GM10248 (cell line): Measurements from ENCODE around the gene SLC16A3.

Experiments used
- CTCF ChIA-PET: fragments of 300-600 bp; sonication (Branson Sonifier 250); formaldehyde crosslinking; extraction: SDS; loops from one replicate; lab custom pipeline; 2021; ENCODE audit warnings: antibody characterized with exemption; lab: Yijun Ruan, JAX
- POLR2A ChIA-PET: fragments of 350-650 bp; sonication (Branson Sonifier 250); formaldehyde crosslinking; extraction: SDS; loops from one replicate; lab custom pipeline; 2020; ENCODE audit warnings: antibody characterized with exemption; lab: Yijun Ruan, JAX
- DNase-seq: peaks from one replicate; pipeline ENCODE4 v3.0.0; 2012; ENCODE audit errors: extremely low spot score
- TF ChIP-seq, protein P1 (sequence below): IDR thresholded peaks from 2 replicates; pipeline ENCODE4 v1.5.1; 2012; ENCODE audit warnings: mild to moderate bottlenecking, low read depth; ENCODE audit errors: extremely low read depth, missing control alignments, control extremely low read depth

The SLC16A3 gene

DNA sequence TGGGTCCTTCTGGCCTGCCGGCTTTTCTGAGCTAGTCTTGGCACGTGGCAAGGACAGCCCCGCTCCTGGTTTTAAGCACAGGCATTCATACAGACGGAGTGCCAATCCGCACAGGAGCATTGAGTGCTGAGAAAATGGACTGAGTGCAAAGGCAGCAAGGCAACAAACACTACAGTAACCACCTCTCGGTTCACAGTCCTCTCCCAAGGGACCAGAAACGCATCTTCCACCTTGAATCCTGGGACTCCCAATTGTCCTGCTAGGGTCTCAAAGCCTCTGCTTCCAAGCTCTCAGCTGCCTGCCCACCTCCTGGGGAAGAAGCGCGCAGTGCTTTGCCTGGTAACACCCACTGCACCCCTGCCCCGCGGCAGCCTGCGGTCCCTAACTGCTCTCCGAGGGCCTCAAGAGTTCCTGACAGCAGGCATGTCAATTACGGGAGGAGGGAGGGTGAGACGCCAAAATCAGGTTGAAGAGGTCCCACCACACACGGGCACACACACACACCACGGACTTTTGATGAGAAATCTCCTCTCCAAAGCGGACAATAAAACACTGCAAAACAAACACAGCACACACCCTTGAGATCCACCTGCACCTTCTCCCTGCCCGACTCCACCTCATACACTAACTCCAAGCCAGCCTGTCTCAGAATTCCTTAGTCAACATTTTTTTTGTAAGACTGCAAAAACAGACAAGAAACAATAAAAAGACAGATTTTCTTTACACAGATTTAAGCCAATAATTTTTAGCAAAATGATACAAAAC is 15.0 kb downstream of the SLC16A3 start:
- TF ChIP-seq, protein P1, sequence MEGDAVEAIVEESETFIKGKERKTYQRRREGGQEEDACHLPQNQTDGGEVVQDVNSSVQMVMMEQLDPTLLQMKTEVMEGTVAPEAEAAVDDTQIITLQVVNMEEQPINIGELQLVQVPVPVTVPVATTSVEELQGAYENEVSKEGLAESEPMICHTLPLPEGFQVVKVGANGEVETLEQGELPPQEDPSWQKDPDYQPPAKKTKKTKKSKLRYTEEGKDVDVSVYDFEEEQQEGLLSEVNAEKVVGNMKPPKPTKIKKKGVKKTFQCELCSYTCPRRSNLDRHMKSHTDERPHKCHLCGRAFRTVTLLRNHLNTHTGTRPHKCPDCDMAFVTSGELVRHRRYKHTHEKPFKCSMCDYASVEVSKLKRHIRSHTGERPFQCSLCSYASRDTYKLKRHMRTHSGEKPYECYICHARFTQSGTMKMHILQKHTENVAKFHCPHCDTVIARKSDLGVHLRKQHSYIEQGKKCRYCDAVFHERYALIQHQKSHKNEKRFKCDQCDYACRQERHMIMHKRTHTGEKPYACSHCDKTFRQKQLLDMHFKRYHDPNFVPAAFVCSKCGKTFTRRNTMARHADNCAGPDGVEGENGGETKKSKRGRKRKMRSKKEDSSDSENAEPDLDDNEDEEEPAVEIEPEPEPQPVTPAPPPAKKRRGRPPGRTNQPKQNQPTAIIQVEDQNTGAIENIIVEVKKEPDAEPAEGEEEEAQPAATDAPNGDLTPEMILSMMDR, result no peak
- POLR2A ChIA-PET, result no interaction called here
- no peak for DNase-seq
- CTCF ChIA-PET, result interaction anchor here (1.0 to 1.2 kb wide), 2 partner anchors 18 to 77 kb away, joined by 3 to 4 read pairs; no protein-coding TSS in a partner anchor

DNA sequence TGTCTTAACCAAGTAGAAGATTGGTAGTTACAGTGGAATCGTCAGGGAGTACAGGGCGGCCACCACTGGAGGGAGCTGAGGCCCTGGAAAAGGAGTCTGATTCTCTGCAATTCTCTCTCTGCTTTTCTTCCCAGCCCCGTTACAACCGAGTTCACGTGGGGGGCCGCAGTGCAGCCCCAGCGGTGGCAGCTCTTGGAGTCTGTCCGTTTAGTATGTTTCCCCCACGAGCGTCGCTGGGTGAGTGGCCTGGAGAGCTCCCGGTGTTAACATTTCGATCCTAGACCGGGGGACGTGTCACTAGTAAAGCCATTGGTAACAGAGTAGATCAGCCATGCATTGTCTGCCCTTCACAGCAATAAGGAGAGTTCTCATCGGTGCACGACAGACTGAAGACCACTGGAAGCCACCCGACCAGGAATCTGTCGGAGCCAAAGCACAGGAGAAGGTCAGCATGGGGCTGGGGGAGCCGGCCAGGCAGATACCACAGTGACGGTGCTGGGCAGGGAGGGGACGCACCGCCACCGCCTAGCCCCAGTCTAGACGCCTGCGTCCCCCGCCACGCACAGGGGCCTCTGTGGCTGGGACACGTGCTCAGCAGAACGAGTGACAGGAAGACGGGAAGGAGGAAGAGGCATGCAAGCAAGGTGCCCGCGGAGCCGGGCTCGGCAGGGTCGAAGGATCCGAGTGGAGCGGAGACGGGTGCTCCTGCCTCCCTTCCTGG is 15.7 kb downstream of the SLC16A3 start:
- CTCF ChIA-PET, result interaction anchor here (1.6 to 2.0 kb wide), 2 partner anchors 11 to 38 kb away, joined by 4 to 8 read pairs; no protein-coding TSS in a partner anchor
- TF ChIP-seq, protein P1, result peak; percentile 17
- no peak for DNase-seq
- POLR2A ChIA-PET, result no interaction called here

DNA sequence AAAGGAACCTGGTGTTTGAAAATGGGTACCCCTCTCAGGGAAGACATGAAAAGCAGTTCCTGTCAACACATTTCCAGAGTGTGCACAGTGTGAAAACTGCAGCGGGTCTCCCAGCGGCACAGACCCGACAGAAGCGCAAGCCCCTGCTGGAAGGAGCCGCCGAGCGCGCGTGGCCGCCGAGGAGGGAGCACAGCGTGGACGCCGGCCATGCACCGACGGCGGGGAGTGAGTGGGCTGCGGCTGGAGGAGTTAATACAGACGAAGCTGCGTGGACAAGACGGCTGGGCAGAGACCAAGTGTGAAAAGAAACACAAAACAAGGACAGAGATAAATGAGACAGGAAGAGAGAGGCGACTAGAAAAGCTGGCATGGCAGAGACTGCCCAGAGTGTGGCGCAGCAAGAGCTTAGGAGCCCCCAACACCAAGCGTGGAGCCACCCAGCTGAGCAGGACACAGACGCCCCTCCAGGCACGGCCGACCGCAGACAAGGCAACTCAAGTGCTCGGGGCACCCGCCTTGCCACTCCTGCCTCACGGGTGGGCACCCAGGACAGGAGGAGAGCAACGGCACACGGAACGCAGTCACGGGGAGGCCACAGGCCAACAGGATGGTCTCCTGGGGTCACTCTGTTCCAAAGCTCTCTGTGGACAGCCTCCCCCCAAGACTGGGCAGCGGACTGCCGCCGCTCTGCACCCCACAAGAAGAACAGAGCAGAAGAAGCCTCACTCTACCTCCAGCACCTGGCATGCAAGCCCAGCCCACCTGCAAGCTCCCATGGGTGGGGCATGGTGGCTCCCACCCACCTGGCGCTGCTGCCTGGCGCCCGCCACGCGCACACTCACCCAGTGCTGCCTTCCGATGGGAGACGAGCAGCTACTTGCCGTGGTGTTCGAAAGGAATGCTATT is 16.5 kb downstream of the SLC16A3 start:
- CTCF ChIA-PET, result interaction anchor here (1.0 to 2.0 kb wide), 3 partner anchors 10 to 40 kb away, joined by 4 to 8 read pairs (median 4); no protein-coding TSS in a partner anchor
- POLR2A ChIA-PET, result interaction anchor here (1.3 kb wide), 1 partner anchor 16 kb away, joined by 3 read pairs; no protein-coding TSS in a partner anchor
- TF ChIP-seq, protein P1, result no peak
- no peak for DNase-seq

DNA sequence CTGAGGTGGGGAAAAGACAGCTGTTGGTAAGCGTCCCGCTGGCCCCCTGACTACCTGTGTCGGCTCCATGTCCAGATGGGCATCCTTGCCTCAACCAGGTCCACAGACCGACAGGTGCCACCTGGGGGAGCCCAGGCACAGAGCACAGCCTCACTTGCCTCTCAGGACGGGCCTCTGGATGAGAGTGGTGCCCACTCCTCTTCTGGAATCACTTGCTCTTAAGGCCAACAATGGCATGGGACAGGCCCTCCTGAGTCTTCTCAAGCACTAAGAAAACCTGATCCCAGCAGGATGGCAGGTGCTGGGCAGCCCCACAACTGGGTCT is 17.2 kb downstream of the SLC16A3 start:
- POLR2A ChIA-PET, result interaction anchor here (1.3 kb wide), 1 partner anchor 17 kb away, joined by 3 read pairs; no protein-coding TSS in a partner anchor
- DNase-seq, result no peak
- TF ChIP-seq, protein P1, result no peak
- CTCF ChIA-PET, result interaction anchor here (1.0 to 2.0 kb wide), 3 partner anchors 10 to 40 kb away, joined by 4 to 8 read pairs (median 4); no protein-coding TSS in a partner anchor

- ChIA-PET CTCF (interaction anchor here (1.1 to 2.0 kb wide), 2 partner anchors 9 to 10 kb away, joined by 7 to 8 read pairs; no protein-coding TSS in a partner anchor), POLR2A (interaction anchor here (1.3 kb wide), 1 partner anchor 17 kb away, joined by 3 read pairs; no protein-coding TSS in a partner anchor)
- TF ChIP-seq, protein P1, result no peak
- DNase-seq, result no peak
Measured at GRCh38 chr17:82246365-82247181, 17.7 kb downstream of the SLC16A3 start.
